ENCODE measurements around the gene SUN2. TPM values are rescaled to one million over a fixed set of nuclear protein-coding genes. Genes with fewer than 3 reads are reported as not detected.

SUN2 gene
- total RNA-seq, 2 donors from 2014 or later: 106 to 123 TPM

GRCh38 chr22:38715176-38715764 lies 40.5 kb downstream of the SUN2 start:
- Histone ChIP-seq H3K4me3 (no peak overlapping the region), H3K36me3 (peaks cover 12% of the 10 kb centered on the region), H3K9me3 (no peaks in the 10 kb centered on the region), H3K27me3 (no peaks in the 10 kb centered on the region), H3K4me1 (no peaks in the 10 kb centered on the region), H3K9ac (ENCODE audit: low read depth in 2 of 2, low read length in 2 of 2) (no peak overlapping the region), H3K27ac (no peak overlapping the region)
- intact Hi-C loops (cut with DNase I): no loop called here
- TF ChIP-seq, protein P1, sequence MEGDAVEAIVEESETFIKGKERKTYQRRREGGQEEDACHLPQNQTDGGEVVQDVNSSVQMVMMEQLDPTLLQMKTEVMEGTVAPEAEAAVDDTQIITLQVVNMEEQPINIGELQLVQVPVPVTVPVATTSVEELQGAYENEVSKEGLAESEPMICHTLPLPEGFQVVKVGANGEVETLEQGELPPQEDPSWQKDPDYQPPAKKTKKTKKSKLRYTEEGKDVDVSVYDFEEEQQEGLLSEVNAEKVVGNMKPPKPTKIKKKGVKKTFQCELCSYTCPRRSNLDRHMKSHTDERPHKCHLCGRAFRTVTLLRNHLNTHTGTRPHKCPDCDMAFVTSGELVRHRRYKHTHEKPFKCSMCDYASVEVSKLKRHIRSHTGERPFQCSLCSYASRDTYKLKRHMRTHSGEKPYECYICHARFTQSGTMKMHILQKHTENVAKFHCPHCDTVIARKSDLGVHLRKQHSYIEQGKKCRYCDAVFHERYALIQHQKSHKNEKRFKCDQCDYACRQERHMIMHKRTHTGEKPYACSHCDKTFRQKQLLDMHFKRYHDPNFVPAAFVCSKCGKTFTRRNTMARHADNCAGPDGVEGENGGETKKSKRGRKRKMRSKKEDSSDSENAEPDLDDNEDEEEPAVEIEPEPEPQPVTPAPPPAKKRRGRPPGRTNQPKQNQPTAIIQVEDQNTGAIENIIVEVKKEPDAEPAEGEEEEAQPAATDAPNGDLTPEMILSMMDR (IDR thresholded peaks at IDR 0.05): no peak
- no peak for DNase-seq

DNA sequence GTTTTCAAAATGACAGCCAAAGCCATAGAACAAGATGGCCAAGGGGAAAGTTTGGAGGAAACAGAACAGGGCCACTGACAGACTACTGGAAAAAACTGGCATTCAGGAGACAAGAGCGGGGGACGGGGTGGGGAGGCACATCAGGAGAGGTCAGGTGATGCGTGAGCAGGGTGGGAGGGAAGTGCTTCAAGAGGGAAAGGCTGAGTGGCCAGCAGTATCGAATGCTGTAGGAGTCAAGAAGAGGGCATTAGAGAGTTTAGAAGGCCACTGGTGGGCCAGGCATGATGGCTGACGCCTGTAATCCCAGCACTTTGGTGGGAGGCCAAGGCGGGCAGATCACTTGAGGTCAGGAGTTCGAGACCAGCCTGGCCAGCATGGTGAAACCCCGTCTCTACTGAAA lies 41.9 kb downstream of the SUN2 start:
- no peaks in the 10 kb centered on the region for H3K4me1 ChIP-seq
- no peak overlapping the region for H3K27ac ChIP-seq
- no peaks in the 10 kb centered on the region for H3K9me3 ChIP-seq
- no peak overlapping the region for H3K9ac ChIP-seq (ENCODE audit: low read depth in 2 of 2, low read length in 2 of 2)
- TF ChIP-seq, protein P1 (IDR thresholded peaks at IDR 0.05): no peak
- H3K4me3 ChIP-seq: no peak overlapping the region
- no peaks in the 10 kb centered on the region for H3K27me3 ChIP-seq
- no peak for DNase-seq
- peaks cover 11% of the 10 kb centered on the region for H3K36me3 ChIP-seq
- intact Hi-C loops (cut with DNase I): no loop called here

- intact Hi-C loops (cut with DNase I): no loop called here
- no peaks in the 10 kb centered on the region for H3K9me3 ChIP-seq
- DNase-seq: no peak
- no peak overlapping the region for H3K27ac ChIP-seq
- H3K9ac ChIP-seq (ENCODE audit: low read depth in 2 of 2, low read length in 2 of 2): no peak overlapping the region
- TF ChIP-seq, protein P1 (IDR thresholded peaks at IDR 0.05): no peak
- H3K4me1 ChIP-seq: peaks cover 9% of the 10 kb centered on the region
- H3K4me3 ChIP-seq: no peak overlapping the region
- H3K36me3 ChIP-seq: peaks cover 11% of the 10 kb centered on the region
- H3K27me3 ChIP-seq: no peaks in the 10 kb centered on the region
Measured at GRCh38 chr22:38712486-38713207, 43.2 kb downstream of the SUN2 start.

GRCh38 chr22:38710866-38711265 lies 44.9 kb downstream of the SUN2 start:
- intact Hi-C loops (cut with DNase I): no loop called here
- peaks cover under 1% of the 10 kb centered on the region for H3K36me3 ChIP-seq
- DNase-seq: no peak
- TF ChIP-seq, protein P1 (IDR thresholded peaks at IDR 0.05): no peak
- peaks cover 9% of the 10 kb centered on the region for H3K4me1 ChIP-seq
- no peak overlapping the region for H3K27ac ChIP-seq
- no peaks in the 10 kb centered on the region for H3K27me3 ChIP-seq
- H3K9me3 ChIP-seq: no peaks in the 10 kb centered on the region
- H3K9ac ChIP-seq (ENCODE audit: low read depth in 2 of 2, low read length in 2 of 2): no peak overlapping the region
- H3K4me3 ChIP-seq: no peak overlapping the region

DNA sequence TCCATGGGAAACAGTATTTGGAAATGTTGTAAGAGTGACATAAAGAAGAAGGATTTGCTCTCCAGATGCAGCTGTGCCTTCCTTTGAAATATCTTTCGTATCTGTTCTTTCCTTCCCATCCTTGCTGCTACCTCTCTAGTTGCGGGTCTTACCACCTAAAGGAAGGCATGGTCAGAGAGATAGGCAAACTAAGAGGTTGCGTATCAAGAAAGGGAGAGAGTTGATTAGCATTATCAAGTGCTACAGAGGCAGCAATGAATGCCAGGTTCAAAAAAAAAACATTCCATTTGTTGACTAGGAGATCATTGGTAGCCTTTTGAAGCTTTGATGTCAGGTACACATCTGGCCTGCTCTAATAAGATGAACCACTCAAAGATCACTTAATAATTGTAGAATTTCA lies 45.4 kb downstream of the SUN2 start:
- intact Hi-C loops (cut with DNase I): no loop called here
- Histone ChIP-seq H3K9me3 (no peaks in the 10 kb centered on the region), H3K9ac (ENCODE audit: low read depth in 2 of 2, low read length in 2 of 2) (no peak overlapping the region), H3K27me3 (no peaks in the 10 kb centered on the region), H3K27ac (no peak overlapping the region), H3K4me1 (peaks cover 9% of the 10 kb centered on the region), H3K4me3 (no peak overlapping the region), H3K36me3 (no peaks in the 10 kb centered on the region)
- TF ChIP-seq, protein P1 (IDR thresholded peaks at IDR 0.05): no peak
- DNase-seq: no peak
